HepG2 (cell line): ENCODE measurements around the gene BORCS5. TPM values are rescaled to one million over a fixed set of nuclear protein-coding genes. Genes with fewer than 3 reads are reported as not detected.

Experiments used
- CHCHD3 ChIP-seq: sonication (generic); formaldehyde crosslinking; IDR thresholded peaks from 2 replicates; pipeline ENCODE4 v1.8.0; 2022; ENCODE audit warnings: mild to moderate bottlenecking, missing genetic modification reagents, moderate library complexity
- MED8 ChIP-seq: sonication (generic); formaldehyde crosslinking; IDR thresholded peaks from 2 replicates; pipeline ENCODE4 v1.8.1; 2023; ENCODE audit warnings: mild to moderate bottlenecking, missing genetic modification reagents; ENCODE audit not compliant: insufficient replicate concordance
- REPIN1 ChIP-seq: sonication (generic); formaldehyde crosslinking; IDR thresholded peaks from 2 replicates; pipeline ENCODE4 v1.8.0; 2022; ENCODE audit warnings: missing genetic modification reagents, low read depth, mild to moderate bottlenecking, borderline replicate concordance
- SAP130 ChIP-seq: IDR thresholded peaks from 2 replicates; pipeline ENCODE4 v1.6.1; 2016; ENCODE audit warnings: low read depth
- TERF1 ChIP-seq: sonication (generic); formaldehyde crosslinking; IDR thresholded peaks from 2 replicates; pipeline ENCODE4 v1.8.0; 2022; ENCODE audit warnings: mild to moderate bottlenecking, missing genetic modification reagents, moderate library complexity
- WIZ ChIP-seq: sonication (generic); formaldehyde crosslinking; IDR thresholded peaks from 2 replicates; pipeline ENCODE4 v1.5.1; 2020; ENCODE audit warnings: mild to moderate bottlenecking, missing genetic modification reagents
- ZBTB44 ChIP-seq: sonication (generic); formaldehyde crosslinking; IDR thresholded peaks from 2 replicates; pipeline ENCODE4 v1.4.0; 2020; ENCODE audit warnings: missing genetic modification reagents
- ZNF138 ChIP-seq: sonication (generic); formaldehyde crosslinking; IDR thresholded peaks from 2 replicates; pipeline ENCODE4 v1.5.0; 2020; ENCODE audit warnings: mild to moderate bottlenecking, low read depth, missing genetic modification reagents
- ZNF546 ChIP-seq: sonication (generic); formaldehyde crosslinking; conservative IDR thresholded peaks from 2 replicates; pipeline ENCODE4 v1.8.1; 2023; ENCODE audit warnings: mild to moderate bottlenecking, missing genetic modification reagents
- ZSCAN21 ChIP-seq: sonication (generic); formaldehyde crosslinking; IDR thresholded peaks from 2 replicates; pipeline ENCODE4 v1.8.0; 2022; ENCODE audit warnings: mild to moderate bottlenecking, missing genetic modification reagents, moderate library complexity, borderline replicate concordance
- polyA plus RNA-seq, 8 experiments: library from polyadenylated mRNA; depleted of rRNA in 3 of 8; stranded (reverse) in 7 of 8; unstranded in 1 of 8; fragments of >200 nt; fragmentation: Illumina TruSeq in 4 of 8; extraction: Trizol in 4 of 8; gene quantifications; 2 replicates each; pipeline versions ENCODE4 v1.2.1 to v1.2.3, GENCODE V29; 2011 to 2016; ENCODE audit warnings: low read depth in 4 of 8, missing spikeins in 1 of 8, mixed read lengths in 1 of 8; ENCODE audit not compliant: insufficient read depth in 1 of 8
- total RNA-seq, 5 experiments: library from RNA; depleted of rRNA; stranded (reverse); fragments of >200 nt; fragmentation: Illumina TruSeq; extraction: Trizol; gene quantifications; 2 replicates each; pipeline ENCODE4 v1.2.3, GENCODE V29; 2016; ENCODE audit warnings: low read depth in 1 of 5
- TF ChIP-seq, protein P1 (sequence below), 2 experiments: fragments of 450-650 bp in 1 of 2; sonication (generic) in 1 of 2; formaldehyde crosslinking in 1 of 2; IDR thresholded peaks; 2 replicates each; pipeline versions ENCODE4 v1.6.1 to v1.8.0; 2016 to 2022; ENCODE audit warnings: antibody characterized with exemption in 1 of 2, mild to moderate bottlenecking in 1 of 2, missing genetic modification reagents in 1 of 2
- TF ChIP-seq, protein P2 (sequence below): sonication (generic); formaldehyde crosslinking; IDR thresholded peaks from 2 replicates; pipeline ENCODE4 v1.5.1; 2020; ENCODE audit warnings: missing genetic modification reagents, mild to moderate bottlenecking, borderline replicate concordance

Gene BORCS5
- total and polyA plus RNA-seq, 2 of the 13 experiments (the other 11 are each of a cell fraction or from before 2014, with no cell fraction given) = 3.9 to 4.7 TPM

DNA sequence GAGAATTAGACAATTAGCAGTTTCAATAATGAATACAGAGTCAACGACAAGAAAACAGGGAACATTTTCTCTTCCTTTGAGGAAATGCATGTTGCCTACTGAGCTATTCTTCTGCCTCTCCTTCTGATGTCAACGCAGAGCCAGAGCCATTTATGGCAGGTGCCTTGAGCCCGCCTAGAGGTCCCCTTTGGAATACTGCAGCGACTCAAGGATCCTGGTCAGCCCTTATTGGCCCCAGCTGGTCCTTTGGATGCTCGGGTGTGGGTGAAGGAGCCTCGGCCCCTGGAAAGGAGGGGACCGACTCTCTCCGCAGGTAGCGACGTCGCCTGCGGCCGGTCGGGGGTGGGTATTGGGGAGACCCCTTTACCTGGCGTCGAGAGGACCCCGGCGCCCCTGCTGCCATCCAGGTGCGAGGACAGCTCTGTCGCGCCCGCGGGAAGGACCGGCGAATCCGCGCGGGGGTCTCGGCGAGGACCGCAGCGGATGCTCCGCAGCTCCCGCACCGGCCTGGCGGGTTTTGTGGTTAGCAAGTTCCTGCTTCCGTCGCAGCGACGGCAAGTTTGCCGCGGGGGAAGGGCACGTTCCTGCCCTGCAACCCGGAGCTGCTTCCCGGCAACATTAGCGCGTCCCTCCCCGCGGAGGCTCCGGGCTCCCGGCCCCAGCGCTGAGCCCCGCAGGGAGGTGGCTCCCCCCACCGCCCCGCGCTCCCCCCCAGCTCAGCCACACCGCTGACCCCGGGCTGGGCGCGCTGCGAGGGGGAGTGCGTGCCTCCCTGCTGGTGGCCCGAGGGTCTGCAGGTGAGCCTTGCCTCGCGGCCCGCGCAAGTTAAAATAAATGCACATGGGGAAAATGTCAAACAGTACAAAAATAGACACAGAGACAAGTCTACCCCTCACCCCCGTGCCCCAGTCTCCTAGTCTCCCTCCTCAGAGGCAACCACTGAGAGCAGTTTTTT, 6.9 kb upstream of the BORCS5 start, which contains the start of gene MANSC1 (continued):
- TF ChIP-seq, protein P1, sequence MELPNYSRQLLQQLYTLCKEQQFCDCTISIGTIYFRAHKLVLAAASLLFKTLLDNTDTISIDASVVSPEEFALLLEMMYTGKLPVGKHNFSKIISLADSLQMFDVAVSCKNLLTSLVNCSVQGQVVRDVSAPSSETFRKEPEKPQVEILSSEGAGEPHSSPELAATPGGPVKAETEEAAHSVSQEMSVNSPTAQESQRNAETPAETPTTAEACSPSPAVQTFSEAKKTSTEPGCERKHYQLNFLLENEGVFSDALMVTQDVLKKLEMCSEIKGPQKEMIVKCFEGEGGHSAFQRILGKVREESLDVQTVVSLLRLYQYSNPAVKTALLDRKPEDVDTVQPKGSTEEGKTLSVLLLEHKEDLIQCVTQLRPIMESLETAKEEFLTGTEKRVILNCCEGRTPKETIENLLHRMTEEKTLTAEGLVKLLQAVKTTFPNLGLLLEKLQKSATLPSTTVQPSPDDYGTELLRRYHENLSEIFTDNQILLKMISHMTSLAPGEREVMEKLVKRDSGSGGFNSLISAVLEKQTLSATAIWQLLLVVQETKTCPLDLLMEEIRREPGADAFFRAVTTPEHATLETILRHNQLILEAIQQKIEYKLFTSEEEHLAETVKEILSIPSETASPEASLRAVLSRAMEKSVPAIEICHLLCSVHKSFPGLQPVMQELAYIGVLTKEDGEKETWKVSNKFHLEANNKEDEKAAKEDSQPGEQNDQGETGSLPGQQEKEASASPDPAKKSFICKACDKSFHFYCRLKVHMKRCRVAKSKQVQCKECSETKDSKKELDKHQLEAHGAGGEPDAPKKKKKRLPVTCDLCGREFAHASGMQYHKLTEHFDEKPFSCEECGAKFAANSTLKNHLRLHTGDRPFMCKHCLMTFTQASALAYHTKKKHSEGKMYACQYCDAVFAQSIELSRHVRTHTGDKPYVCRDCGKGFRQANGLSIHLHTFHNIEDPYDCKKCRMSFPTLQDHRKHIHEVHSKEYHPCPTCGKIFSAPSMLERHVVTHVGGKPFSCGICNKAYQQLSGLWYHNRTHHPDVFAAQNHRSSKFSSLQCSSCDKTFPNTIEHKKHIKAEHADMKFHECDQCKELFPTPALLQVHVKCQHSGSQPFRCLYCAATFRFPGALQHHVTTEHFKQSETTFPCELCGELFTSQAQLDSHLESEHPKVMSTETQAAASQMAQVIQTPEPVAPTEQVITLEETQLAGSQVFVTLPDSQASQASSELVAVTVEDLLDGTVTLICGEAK (IDR thresholded peaks at IDR 0.05) = no peak
- TF ChIP-seq, protein P1 (CRISPR knock-in tag; IDR thresholded peaks at IDR 0.05) = peak; percentile 59; the same call in 1 of the 2 replicates
- TF ChIP-seq, protein P2, sequence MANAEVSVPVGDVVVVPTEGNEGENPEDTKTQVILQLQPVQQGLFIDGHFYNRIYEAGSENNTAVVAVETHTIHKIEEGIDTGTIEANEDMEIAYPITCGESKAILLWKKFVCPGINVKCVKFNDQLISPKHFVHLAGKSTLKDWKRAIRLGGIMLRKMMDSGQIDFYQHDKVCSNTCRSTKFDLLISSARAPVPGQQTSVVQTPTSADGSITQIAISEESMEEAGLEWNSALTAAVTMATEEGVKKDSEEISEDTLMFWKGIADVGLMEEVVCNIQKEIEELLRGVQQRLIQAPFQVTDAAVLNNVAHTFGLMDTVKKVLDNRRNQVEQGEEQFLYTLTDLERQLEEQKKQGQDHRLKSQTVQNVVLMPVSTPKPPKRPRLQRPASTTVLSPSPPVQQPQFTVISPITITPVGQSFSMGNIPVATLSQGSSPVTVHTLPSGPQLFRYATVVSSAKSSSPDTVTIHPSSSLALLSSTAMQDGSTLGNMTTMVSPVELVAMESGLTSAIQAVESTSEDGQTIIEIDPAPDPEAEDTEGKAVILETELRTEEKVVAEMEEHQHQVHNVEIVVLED (CRISPR knock-in tag) = peak; percentile 57; the same call in 1 of the 2 replicates
- TF ChIP-seq ZNF546 = no peak; the same call in 1 of the 2 replicates
- no peak for TF ChIP-seq MED8 (CRISPR knock-in tag)
- TF ChIP-seq TERF1 (CRISPR knock-in tag) = no peak
- TF ChIP-seq SAP130 (CRISPR knock-in tag) = no peak; the same call in 1 of the 2 replicates
- no peak for TF ChIP-seq ZNF138
- no peak for TF ChIP-seq ZSCAN21 (CRISPR knock-in tag)
- TF ChIP-seq ZBTB44 = no peak
- TF ChIP-seq WIZ = no peak
- TF ChIP-seq REPIN1 (CRISPR knock-in tag) = no peak
- TF ChIP-seq CHCHD3 (CRISPR knock-in tag) = no peak
